GM18520 (cell line): ENCODE results near the gene MPHOSPH9.
"Not testable (repeated sequence)": the region's sequence is repeated elsewhere in the genome, so short reads cannot be mapped to it uniquely, and the experiment has no call there.

ENCODE experiments used
- ATAC-seq: cut with Tn5 transposase; IDR thresholded peaks from one replicate; pipeline ENCODE4 v1.9.1; 2021; ENCODE audit not compliant: unreplicated experiment

Gene MPHOSPH9

DNA sequence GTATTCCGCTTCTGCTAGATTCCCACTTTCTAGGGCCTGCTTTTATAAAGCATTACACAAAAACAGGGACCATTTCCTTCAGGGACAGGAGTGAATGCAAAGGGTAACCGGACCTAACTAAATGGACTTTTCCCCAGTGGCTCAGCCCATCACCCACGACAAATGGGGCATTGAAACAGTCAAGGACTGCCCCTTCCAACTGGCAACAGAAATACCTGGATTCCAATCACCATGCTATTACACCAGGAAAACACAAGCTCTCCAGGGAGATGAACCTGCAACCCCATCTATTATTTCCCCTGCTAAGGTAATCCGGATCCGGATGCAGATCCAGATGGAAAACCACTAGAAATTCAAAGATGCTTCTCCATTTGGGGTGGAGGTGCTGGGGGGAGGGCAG is 1.0 kb downstream of the MPHOSPH9 start:
- ATAC-seq = no peak

- no peak for ATAC-seq
Measured at GRCh38 chr12:123229051-123229450, 3.9 kb downstream of the MPHOSPH9 start.

DNA sequence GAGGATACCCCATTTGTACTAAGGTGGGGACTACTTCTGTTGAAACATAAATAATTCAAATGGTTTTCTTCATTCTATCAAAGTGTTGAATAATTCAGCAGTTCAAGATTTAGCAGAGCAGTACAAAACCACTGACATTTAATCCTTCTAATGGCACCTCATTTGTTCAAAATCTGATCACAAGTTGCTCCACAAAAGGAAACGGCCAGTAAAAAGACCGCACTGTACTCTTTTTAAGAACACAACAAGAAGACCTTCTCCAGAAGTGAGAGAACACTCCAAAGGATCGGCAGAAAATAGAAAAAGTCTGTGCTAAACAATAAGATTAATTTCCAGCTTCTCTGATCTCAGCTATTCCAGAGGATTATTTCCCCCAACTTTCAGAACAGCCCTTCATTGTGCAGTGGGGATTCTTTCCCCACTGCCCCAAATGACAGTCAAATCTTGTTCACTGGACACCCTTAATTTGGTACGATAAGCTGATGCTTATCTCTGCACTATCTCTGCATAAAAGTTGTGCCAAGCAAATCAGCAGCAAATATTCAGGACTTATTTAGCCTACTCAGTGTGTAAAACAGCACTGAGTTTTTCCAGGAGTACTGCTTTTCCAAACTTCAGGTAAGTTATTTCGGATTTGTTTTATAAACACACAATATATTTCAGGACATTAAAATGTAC is 5.2 kb downstream of the MPHOSPH9 start:
- no peak for ATAC-seq

DNA sequence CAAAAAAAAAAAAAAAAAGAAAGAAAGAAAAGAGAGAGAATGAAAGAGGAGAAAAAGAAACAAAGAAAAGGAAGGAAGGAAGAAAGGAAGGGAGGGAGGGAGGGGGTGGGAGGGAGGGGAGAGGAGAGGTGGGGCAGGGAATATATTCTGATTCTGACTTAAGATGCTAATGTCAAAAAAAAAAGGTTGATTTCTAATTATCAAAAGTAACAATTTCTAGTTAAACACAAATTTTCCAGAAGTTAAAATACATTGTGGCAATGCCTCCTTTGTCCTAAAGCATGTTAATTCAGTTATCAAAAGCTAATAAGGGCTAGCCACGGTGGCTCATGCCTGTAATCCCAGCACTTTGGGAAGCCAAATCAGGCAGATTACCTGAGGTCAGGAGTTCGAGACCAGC is 7.5 kb downstream of the MPHOSPH9 start:
- no peak for ATAC-seq

GRCh38 chr12:123223241-123223668 is 9.7 kb downstream of the MPHOSPH9 start:
- ATAC-seq = no peak

DNA sequence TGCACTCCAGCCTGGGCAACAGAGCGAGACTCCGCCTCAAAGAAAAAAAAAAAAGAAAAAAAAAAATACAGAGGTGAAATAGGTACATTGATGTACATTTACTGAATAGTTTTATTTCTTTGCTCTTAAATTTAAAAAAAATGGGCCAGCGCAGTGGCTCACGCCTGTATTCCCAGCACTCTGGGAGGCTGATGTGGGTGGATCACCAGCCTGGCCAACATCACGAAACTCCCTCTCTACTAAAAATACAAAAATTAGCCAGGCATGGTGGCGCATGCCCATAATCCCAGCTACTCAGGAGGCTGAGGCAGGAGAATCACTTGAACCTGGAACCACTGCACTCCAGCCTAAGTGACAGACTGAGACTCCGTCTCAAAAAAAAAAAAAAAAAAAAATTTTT is 25.1 kb downstream of the MPHOSPH9 start:
- not testable (repeated sequence) for ATAC-seq

DNA sequence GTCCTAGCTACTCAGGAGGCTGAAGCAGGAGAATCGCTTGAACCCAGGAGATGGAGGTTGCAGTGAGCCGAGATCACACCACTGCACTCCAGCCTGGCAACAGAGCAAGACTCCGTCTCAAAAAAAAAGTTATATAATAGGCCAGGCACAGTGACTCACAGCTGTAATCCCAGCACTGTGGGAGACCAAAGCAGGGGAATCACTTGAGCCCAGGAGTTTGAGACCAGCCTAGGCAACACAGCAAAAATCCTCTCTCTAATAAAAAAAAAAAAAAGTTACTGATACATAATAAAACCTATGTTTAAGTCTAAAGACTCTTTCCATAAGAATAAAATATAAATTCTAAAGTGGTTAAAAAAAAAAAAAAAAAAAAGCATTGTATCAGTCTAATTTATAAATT is 26.1 kb downstream of the MPHOSPH9 start:
- not testable (repeated sequence) for ATAC-seq

GRCh38 chr12:123200414-123200813 is 32.5 kb downstream of the MPHOSPH9 start:
- no peak for ATAC-seq

DNA sequence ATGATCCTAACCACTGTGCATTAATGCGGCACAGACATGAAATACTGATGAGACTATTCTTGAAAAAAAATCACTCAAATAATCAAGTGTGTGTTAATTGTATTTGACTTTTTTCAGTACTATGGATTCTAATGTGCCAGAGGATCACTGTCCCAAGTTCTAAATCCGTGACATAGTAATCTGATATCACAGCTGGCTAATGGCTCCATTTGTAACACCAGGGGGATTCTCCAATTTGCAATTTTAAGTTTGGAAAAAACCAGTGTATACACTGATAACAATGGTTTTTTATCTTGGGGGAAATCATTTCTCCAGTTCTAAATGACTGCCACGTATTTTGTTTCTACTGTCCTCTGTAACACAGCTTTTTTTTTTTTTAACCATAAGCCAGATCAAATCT is 33.0 kb downstream of the MPHOSPH9 start:
- no peak for ATAC-seq

DNA sequence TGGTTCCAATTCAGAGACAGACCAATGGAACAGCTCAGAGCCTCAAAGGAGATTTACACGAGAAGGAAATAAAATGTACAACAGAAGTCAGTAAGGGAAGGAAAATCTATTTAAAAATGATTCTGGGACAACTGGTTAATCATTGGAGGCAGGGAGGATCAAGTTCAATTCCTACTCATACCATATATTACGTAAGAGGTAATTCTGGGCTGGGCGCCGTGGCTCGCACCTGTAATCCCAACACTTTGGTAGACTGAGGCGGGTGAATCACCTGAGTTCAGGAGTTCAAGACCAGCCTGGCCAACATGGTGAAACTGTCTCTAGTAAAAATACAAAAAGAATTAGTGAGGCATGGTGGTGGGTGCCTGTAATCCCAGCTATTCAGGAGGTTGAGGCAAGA is 45.3 kb downstream of the MPHOSPH9 start:
- ATAC-seq = no peak

DNA sequence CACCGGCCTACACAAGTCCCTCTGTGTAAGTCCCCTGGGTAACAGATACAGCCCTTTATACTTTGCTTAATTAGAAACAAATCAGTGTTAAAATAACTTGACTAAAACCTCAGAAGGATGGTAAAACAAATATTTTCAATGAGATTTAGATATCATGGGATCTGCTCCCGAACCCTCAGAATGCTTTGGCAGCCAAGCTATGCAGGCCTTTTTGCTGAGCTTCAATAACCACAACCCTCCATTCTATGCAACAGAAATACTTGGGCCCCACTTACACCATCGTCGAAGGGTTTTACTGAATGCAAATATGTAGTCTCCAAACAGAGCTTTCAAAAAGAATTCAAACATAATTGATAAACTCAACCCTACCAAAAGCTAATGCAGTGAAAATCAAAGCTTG is 52.8 kb downstream of the MPHOSPH9 start:
- ATAC-seq = no peak

DNA sequence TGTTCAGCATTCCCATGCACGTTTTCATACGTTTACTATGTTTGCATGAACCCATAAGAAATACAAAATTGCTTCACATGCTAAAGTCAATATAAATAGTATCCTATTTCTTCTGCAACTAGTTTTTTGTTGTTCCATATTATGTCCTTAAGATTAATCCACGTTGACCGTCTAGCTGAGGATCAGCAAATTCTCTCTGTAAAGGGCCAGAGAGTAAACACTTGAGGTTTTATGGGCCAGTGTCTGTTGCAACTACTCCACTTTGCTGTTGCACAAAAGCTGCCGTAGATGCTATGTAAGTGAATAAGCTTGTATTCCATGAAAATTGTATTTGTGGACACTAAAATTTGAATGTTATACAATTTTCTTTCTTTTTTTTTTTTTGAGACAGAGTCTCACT is 61.0 kb downstream of the MPHOSPH9 start:
- no peak for ATAC-seq

GRCh38 chr12:123167329-123167728 is 65.6 kb downstream of the MPHOSPH9 start:
- ATAC-seq = no peak

GRCh38 chr12:123165537-123165936 is 67.4 kb downstream of the MPHOSPH9 start:
- ATAC-seq = no peak

- no peak for ATAC-seq
Measured at GRCh38 chr12:123164710-123165261, 68.2 kb downstream of the MPHOSPH9 start.

GRCh38 chr12:123164222-123164621 is 68.7 kb downstream of the MPHOSPH9 start:
- no peak for ATAC-seq

GRCh38 chr12:123163227-123163626 is 69.7 kb downstream of the MPHOSPH9 start:
- no peak for ATAC-seq

- ATAC-seq = no peak
Measured at GRCh38 chr12:123160801-123161487, 72.0 kb downstream of the MPHOSPH9 start.

DNA sequence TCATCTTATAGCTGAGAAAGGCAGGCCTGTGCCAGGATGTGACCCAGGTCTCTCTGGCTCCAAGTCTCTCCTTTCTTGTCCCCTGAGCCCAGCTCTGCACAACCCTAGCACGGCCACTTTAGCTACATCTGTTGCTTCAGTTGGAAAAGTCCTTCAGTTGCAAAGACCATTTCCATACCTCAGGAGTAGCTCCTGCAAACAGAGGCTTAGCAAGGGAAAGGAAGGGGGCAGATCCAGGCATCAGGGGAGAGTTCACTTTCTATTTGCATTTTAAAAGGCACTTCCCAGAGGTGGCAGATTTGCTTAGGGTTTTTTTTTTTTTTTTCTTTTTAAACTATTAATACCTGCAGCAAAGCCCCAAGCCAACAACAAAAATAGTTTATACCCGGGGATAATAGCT is 79.0 kb downstream of the MPHOSPH9 start:
- no peak for ATAC-seq

DNA sequence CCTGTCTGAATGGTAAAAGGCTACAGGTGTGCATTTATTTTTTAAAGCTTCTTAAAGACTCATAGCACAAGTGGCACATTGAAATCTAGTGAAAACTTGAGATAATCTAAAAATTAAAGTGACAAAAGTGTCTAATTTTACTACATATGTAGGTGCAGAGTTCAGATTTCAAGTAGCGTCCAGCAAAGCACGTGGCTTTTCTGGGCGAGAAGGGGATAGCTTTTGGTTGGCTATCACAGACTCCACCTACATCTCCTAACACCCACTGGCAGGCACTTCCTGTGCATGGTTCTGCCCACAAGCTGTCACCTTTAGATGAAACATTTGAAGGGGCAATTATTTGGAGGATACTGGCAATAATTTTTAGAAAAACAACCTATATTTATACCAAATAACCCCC is 80.1 kb downstream of the MPHOSPH9 start:
- no peak for ATAC-seq

GRCh38 chr12:123151457-123152454 is 81.2 kb downstream of the MPHOSPH9 start:
- ATAC-seq = no peak
